ENCODE results near the gene ATRX. TPM values are rescaled to one million over a fixed set of nuclear protein-coding genes. Genes with fewer than 3 reads are reported as not detected.
"Not testable (repeated sequence)": the region's sequence is repeated elsewhere in the genome, so short reads cannot be mapped to it uniquely, and the experiment has no call there.

Gene ATRX
- total RNA-seq, 4 donors from 2014 or later: 28.7 to 96.5 (median 36.9) TPM

DNA sequence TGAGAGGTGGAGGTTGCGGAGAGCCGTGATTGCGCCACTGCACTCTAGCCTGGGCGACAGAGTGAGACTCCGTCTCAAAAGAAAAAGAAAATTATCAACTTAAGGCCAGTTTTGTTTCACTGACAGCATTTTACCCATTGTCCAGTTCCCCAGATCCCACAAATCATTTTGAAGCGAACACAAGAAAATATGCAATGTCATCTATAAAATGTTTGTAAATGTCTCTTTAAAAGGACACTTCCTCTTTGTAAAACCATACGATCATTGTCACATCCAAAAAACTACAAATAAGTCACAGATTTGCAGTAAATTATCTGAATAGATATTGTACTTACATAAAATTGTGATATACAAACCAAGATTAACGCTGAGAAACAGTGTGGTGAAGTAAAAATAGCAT lies 147.6 kb downstream of the ATRX start:
- 90 to 91% methylated on average over 8 of the region's 8 CpGs for WGBS, 2 donors
- no peak for DNase-seq
- Histone ChIP-seq H3K4me1 (no peaks in the 10 kb centered on the region), H3K36me3 (peaks cover 0 to 39% (median 0%) of the 10 kb centered on the region in 3 donors), H3K4me3 (no peak overlapping the region), H3K27me3 (no peaks in the 10 kb centered on the region), H3K9me3 (no peaks in the 10 kb centered on the region), H3K27ac (no peak overlapping the region)
- intact Hi-C loops (cut with DNase I): no loop called here
- no peak for TF ChIP-seq POLR2A (IDR thresholded peaks at IDR 0.05)
- TF ChIP-seq, protein P1, sequence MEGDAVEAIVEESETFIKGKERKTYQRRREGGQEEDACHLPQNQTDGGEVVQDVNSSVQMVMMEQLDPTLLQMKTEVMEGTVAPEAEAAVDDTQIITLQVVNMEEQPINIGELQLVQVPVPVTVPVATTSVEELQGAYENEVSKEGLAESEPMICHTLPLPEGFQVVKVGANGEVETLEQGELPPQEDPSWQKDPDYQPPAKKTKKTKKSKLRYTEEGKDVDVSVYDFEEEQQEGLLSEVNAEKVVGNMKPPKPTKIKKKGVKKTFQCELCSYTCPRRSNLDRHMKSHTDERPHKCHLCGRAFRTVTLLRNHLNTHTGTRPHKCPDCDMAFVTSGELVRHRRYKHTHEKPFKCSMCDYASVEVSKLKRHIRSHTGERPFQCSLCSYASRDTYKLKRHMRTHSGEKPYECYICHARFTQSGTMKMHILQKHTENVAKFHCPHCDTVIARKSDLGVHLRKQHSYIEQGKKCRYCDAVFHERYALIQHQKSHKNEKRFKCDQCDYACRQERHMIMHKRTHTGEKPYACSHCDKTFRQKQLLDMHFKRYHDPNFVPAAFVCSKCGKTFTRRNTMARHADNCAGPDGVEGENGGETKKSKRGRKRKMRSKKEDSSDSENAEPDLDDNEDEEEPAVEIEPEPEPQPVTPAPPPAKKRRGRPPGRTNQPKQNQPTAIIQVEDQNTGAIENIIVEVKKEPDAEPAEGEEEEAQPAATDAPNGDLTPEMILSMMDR (IDR thresholded peaks at IDR 0.05): no peak

DNA sequence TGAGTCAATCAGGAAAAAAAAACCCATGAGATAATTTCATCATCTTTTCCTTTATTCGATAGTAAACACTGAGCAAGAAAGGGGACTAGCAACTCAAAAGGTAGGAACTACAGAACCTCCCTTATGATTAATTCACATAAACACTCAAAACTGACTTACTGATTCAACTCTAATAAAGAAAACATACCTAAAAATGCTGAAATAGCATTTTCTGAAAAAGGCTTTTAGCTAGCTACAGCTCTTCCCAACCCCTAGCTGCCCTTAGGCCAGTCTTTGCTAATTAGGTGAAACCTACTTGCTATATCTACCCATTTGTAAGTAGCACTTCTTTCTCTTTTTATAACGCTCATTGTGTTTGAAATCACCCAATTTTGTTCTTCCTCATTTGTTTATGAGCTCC lies 150.6 kb downstream of the ATRX start:
- H3K27me3 ChIP-seq: no peaks in the 10 kb centered on the region
- H3K27ac ChIP-seq: no peak overlapping the region
- DNase-seq: no peak
- no peaks in the 10 kb centered on the region for H3K9me3 ChIP-seq
- H3K4me1 ChIP-seq: no peaks in the 10 kb centered on the region
- intact Hi-C loops (cut with DNase I): no loop called here
- H3K36me3 ChIP-seq: peaks cover 0 to 51% (median 0%) of the 10 kb centered on the region in 3 donors
- 70 to 91% methylated on average over 2 of the region's 2 CpGs for WGBS, 2 donors
- no peak overlapping the region for H3K4me3 ChIP-seq
- TF ChIP-seq, protein P1 (IDR thresholded peaks at IDR 0.05): no peak

DNA sequence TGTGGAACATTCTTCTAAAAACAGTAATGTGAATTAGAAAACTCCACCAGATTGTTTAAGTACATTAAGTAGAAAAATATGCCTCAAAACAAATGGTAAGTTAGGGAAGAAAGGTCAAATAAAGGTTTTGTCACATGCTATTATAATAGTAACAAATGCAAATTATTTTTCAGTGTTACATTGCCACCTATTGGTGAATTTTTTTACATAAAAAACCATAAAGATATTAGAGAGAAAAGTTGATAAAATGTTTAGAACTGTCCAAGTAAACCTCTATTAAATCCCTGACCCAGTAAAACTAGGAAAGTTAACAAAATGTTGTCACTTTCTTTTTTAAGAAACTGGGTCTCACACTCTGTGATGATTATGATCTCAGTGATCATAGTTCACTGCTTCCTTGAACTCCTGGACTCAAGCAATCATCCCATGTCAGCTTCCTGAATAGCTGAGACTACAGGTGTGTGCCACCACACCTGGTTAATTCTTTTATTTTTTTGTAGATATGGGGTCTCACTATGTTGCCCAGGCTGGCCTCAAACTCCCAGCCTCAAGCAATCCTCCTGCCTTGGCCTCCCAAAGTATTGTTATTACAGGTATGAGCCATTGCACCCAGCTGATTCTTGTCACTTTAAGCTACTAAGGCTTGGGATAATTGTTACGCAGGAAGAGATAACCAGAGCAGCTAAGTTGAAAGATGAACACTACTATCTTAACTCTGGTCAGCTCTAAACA lies 157.6 kb downstream of the ATRX start:
- intact Hi-C loops (cut with DNase I): no loop called here
- TF ChIP-seq POLR2A (IDR thresholded peaks at IDR 0.05): no peak
- TF ChIP-seq, protein P1 (IDR thresholded peaks at IDR 0.05): peak in 2 of 6 experiments; percentile 13 to 16
- Histone ChIP-seq H3K27me3 (no peaks in the 10 kb centered on the region), H3K4me1 (no peaks in the 10 kb centered on the region), H3K4me3 (no peak overlapping the region), H3K27ac (no peak overlapping the region), H3K36me3 (peaks cover 0 to 26% (median 0%) of the 10 kb centered on the region in 3 donors), H3K9me3 (no peaks in the 10 kb centered on the region)
- 100% methylated on average over 1 of the region's 1 CpG; no CpG with 5 or more reads in 1 of the 2 donors for WGBS, 2 donors
- DNase-seq: no peak

DNA sequence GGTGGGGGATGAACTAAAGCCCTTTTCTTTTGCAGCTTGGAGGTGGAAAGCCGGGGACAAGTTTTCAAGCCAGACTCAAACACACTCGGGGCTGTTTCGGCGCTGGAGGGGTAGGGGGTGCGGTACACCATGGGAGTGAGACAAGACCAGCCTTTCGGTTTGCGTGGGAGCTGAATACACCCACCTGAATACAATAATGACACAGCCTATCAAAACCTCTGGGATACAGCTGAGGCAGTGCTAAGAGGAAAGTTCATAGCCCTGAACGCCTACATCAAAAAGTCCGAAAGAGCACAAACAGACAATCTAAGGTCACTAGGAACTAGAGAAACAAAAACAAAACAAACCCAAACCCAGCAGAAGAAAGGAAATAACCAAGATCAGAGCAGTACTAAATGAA lies 163.3 kb downstream of the ATRX start:
- WGBS, 2 donors: 84 to 94% methylated on average over 3 to 5 of the region's 9 CpGs
- intact Hi-C loops (cut with DNase I): no loop called here

DNA sequence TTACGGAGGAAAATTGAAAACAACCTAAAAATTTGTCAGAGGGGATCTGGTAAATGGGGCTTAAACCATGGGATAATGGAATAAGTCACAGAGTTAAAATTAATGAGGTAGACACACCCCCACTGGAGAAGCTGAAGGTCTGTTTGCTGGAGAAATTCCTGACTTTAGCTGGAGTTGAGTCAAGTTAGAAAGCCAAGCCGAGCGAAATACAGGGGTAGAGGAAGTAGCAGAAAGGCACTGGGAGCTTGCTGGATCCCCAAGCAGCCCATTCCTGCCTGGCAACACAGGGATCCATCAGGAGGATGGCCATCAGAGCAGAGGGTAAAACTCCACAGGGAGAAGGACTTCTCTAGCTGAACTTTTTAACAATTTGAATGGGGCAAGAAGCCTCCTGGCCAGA lies 163.8 kb downstream of the ATRX start:
- no peak for DNase-seq
- Histone ChIP-seq H3K4me1 (peaks cover 0 to under 1% (median 0%) of the 10 kb centered on the region in 3 donors), H3K4me3 (no peak overlapping the region), H3K27me3 (no peaks in the 10 kb centered on the region), H3K27ac (no peak overlapping the region), H3K9me3 (no peaks in the 10 kb centered on the region), H3K36me3 (peaks cover 0 to 5% (median 0%) of the 10 kb centered on the region in 3 donors)
- intact Hi-C loops (cut with DNase I): no loop called here
- TF ChIP-seq, protein P1 (IDR thresholded peaks at IDR 0.05): no peak
- no peak for TF ChIP-seq POLR2A (IDR thresholded peaks at IDR 0.05)
- WGBS, 2 donors: 64 to 86% methylated on average over 3 of the region's 3 CpGs

More for the DNA sequence above, 163.3 kb downstream of the ATRX start:
- Histone ChIP-seq H3K36me3 (peaks cover 0 to 5% (median 0%) of the 10 kb centered on the region in 3 donors), H3K9me3 (no peaks in the 10 kb centered on the region), H3K4me1 (no peaks in the 10 kb centered on the region), H3K27ac (no peak overlapping the region), H3K4me3 (no peak overlapping the region), H3K27me3 (no peaks in the 10 kb centered on the region)
- no peak for DNase-seq
- TF ChIP-seq POLR2A (IDR thresholded peaks at IDR 0.05): no peak
- TF ChIP-seq, protein P1 (IDR thresholded peaks at IDR 0.05): no peak

DNA sequence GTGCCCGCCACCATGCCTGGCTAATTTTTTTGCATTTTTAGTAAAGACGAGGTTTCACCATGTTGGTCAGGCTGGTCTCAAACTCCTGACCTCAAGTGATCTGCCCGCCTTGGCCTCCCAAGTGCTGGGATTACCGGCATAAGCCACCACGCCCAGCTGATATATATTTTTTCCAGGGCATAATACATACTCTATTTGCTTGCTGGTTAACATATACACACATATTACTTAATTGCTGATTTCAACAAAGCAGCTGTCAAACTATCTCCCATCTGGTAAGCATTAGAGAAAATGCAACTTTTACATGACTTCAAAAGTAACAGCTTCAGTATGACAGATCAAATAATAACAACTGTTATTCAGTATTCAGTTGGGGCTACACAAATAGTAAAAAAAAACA lies 164.6 kb downstream of the ATRX start:
- DNase-seq; H3K4me3 ChIP-seq; H3K36me3 ChIP-seq; intact Hi-C loops (cut with DNase I); H3K27me3 ChIP-seq; H3K4me1 ChIP-seq; H3K27ac ChIP-seq; H3K9me3 ChIP-seq: not testable (repeated sequence)
- WGBS, 2 donors: 78 to 88% methylated on average over 1 to 5 of the region's 5 CpGs

Data from esophagus squamous epithelium (tissue), 5 donors.